H9 (cell line): ENCODE data around the gene CNIH1. TPM values are rescaled to one million over a fixed set of nuclear protein-coding genes. Genes with fewer than 3 reads are reported as not detected.

ENCODE experiments used
- DNase-seq: peaks from one replicate; pipeline ENCODE4 v3.0.0-alpha.2; 2017
- H2AFZ ChIP-seq: one replicate; pipeline ENCODE4 v1.6.1; 2013; ENCODE audit warnings: mild to moderate bottlenecking, low read length, control low read depth, moderate library complexity
- H2AK5ac ChIP-seq: 2 replicates; pipeline ENCODE4 v1.6.1; 2013; ENCODE audit warnings: low read length, control low read depth, mixed read lengths; ENCODE audit not compliant: insufficient read length
- H2BK120ac ChIP-seq: one replicate; pipeline ENCODE4 v1.6.1; 2013; ENCODE audit warnings: low read depth, mild to moderate bottlenecking, low read length, control low read depth, inconsistent platforms; ENCODE audit not compliant: poor library complexity, severe bottlenecking
- H2BK12ac ChIP-seq: 2 replicates; pipeline ENCODE4 v1.6.1; 2013; ENCODE audit warnings: low read length, control low read depth, mixed read lengths, low read depth; ENCODE audit not compliant: insufficient read length
- H2BK15ac ChIP-seq: 2 replicates; pipeline ENCODE4 v1.6.1; 2013; ENCODE audit warnings: low read depth, low read length, control low read depth
- H2BK20ac ChIP-seq: one replicate; pipeline ENCODE4 v1.6.1; 2013; ENCODE audit warnings: low read depth, mild to moderate bottlenecking, low read length, control low read depth, inconsistent platforms; ENCODE audit not compliant: poor library complexity, severe bottlenecking
- H2BK5ac ChIP-seq: 2 replicates; pipeline ENCODE4 v1.6.1; 2013; ENCODE audit warnings: low read length, control low read depth, mixed read lengths; ENCODE audit not compliant: insufficient read length
- H3K14ac ChIP-seq: 2 replicates; pipeline ENCODE4 v1.6.1; 2013; ENCODE audit warnings: low read length, control low read depth; ENCODE audit not compliant: insufficient read depth
- H3K18ac ChIP-seq: 2 replicates; pipeline ENCODE4 v1.6.1; 2013; ENCODE audit warnings: low read depth, mild to moderate bottlenecking, mixed read lengths, low read length, control low read depth; ENCODE audit not compliant: insufficient read length
- H3K23ac ChIP-seq: 2 replicates; pipeline ENCODE4 v1.6.1; 2013; ENCODE audit warnings: low read length, control low read depth, mixed read lengths, low read depth; ENCODE audit not compliant: insufficient read length
- H3K23me2 ChIP-seq: 2 replicates; pipeline ENCODE4 v1.6.1; 2013; ENCODE audit warnings: low read depth, mild to moderate bottlenecking, mixed read lengths, low read length, control low read depth; ENCODE audit not compliant: insufficient read length, poor library complexity, severe bottlenecking
- H3K27ac ChIP-seq: 2 replicates; pipeline ENCODE4 v1.5.1; 2013; ENCODE audit warnings: low read length, control low read depth, mixed read lengths, low read depth; ENCODE audit not compliant: insufficient read length
- H3K27me3 ChIP-seq: 2 replicates; pipeline ENCODE4 v1.6.1; 2013; ENCODE audit warnings: low read length, control low read depth, inconsistent platforms; ENCODE audit not compliant: insufficient read depth
- H3K4ac ChIP-seq: 2 replicates; pipeline ENCODE4 v1.6.1; 2013; ENCODE audit warnings: low read depth, mild to moderate bottlenecking, control low read depth, inconsistent platforms, low read length, moderate library complexity
- H3K4me1 ChIP-seq: 2 replicates; pipeline ENCODE4 v1.6.1; 2013; ENCODE audit warnings: low read length, control low read depth, inconsistent platforms; ENCODE audit not compliant: insufficient read depth
- H3K4me2 ChIP-seq: 2 replicates; pipeline ENCODE4 v1.6.1; 2013; ENCODE audit warnings: low read length, control low read depth, mixed read lengths; ENCODE audit not compliant: insufficient read length, insufficient read depth
- H3K56ac ChIP-seq: 2 replicates; pipeline ENCODE4 v1.6.1; 2013; ENCODE audit warnings: low read depth, mild to moderate bottlenecking, mixed read lengths, low read length, control low read depth; ENCODE audit not compliant: insufficient read length
- H3K79me1 ChIP-seq: 2 replicates; pipeline ENCODE4 v1.6.1; 2013; ENCODE audit warnings: low read depth, mild to moderate bottlenecking, moderate library complexity, low read length, control low read depth, inconsistent platforms; ENCODE audit not compliant: insufficient read depth, poor library complexity, severe bottlenecking
- H3K79me2 ChIP-seq: 2 replicates; pipeline ENCODE4 v1.6.1; 2013; ENCODE audit warnings: low read length, control low read depth, inconsistent platforms; ENCODE audit not compliant: insufficient read depth
- H3K9ac ChIP-seq: 2 replicates; pipeline ENCODE4 v1.6.1; 2013; ENCODE audit warnings: low read length, control low read depth, mixed read lengths; ENCODE audit not compliant: insufficient read length; ENCODE audit errors: extremely low read depth
- H3K9me3 ChIP-seq: one replicate; pipeline ENCODE4 v1.6.1; 2013; ENCODE audit warnings: low read depth, low read length, inconsistent platforms; ENCODE audit not compliant: control insufficient read depth
- H3T11ph ChIP-seq: one replicate; pipeline ENCODE4 v1.6.1; 2013; ENCODE audit warnings: mild to moderate bottlenecking, low read length, control low read depth, inconsistent platforms
- H4K20me1 ChIP-seq: one replicate; pipeline ENCODE4 v1.6.1; 2013; ENCODE audit not compliant: control insufficient read depth, insufficient read length, insufficient read depth
- H4K5ac ChIP-seq: 2 replicates; pipeline ENCODE4 v1.6.1; 2013; ENCODE audit warnings: low read depth, mild to moderate bottlenecking, mixed read lengths, low read length, control low read depth; ENCODE audit not compliant: insufficient read length
- H4K8ac ChIP-seq: replicated peaks from 2 replicates; pipeline ENCODE4 v1.6.1; 2013; ENCODE audit warnings: low read length, control low read depth, mixed read lengths, low read depth; ENCODE audit not compliant: insufficient read length
- H4K91ac ChIP-seq: 2 replicates; pipeline ENCODE4 v1.6.1; 2013; ENCODE audit warnings: low read depth, mild to moderate bottlenecking, moderate library complexity, mixed read lengths, low read length, control low read depth; ENCODE audit not compliant: insufficient read length
- H3K27ac Mint-ChIP-seq, 3 experiments: 2 replicates in 2 of 3; 3 replicates in 1 of 3; pipeline ENCODE4 v1.8.0; 2020 to 2021; ENCODE audit warnings: mixed read lengths in 3 of 3, mild to moderate bottlenecking in 1 of 3, moderate library complexity in 1 of 3
- H3K27me3 Mint-ChIP-seq: 2 replicates; pipeline ENCODE4 v1.8.0; 2021; ENCODE audit warnings: low read depth, mild to moderate bottlenecking, moderate library complexity, mixed read lengths
- H3K36me3 Mint-ChIP-seq, 3 experiments: 2 replicates in 2 of 3; 3 replicates in 1 of 3; pipeline ENCODE4 v1.8.0; 2020 to 2021; ENCODE audit warnings: low read depth in 3 of 3, mixed read lengths in 3 of 3; ENCODE audit not compliant: insufficient read depth in 1 of 3
- H3K4me1 Mint-ChIP-seq, 2 experiments: 2 replicates each; pipeline ENCODE4 v1.8.0; 2020; ENCODE audit warnings: mixed read lengths in 2 of 2
- H3K4me3 Mint-ChIP-seq, 2 experiments: 2 replicates in 1 of 2; 3 replicates in 1 of 2; pipeline ENCODE4 v1.8.0; 2020 to 2021; ENCODE audit warnings: mild to moderate bottlenecking in 2 of 2, mixed read lengths in 2 of 2, moderate library complexity in 1 of 2
- H3K9me3 Mint-ChIP-seq, 2 experiments: 2 replicates in 1 of 2; 3 replicates in 1 of 2; pipeline ENCODE4 v1.8.0; 2020; ENCODE audit warnings: mild to moderate bottlenecking in 2 of 2, mixed read lengths in 2 of 2, moderate library complexity in 1 of 2
- CTCF ChIP-seq: fragments of 200-600 bp; sonication (generic); conservative IDR thresholded peaks from 3 replicates; pipeline ENCODE4 v1.8.0; 2021; ENCODE audit warnings: antibody characterized with exemption, mild to moderate bottlenecking
- total RNA-seq: library from RNA; stranded (reverse); gene quantifications from 2 replicates; pipeline ENCODE4 v1.2.1, GENCODE V29; 2021

The CNIH1 gene
- total RNA-seq, 1 experiment from 2014 or later = 99.3 TPM

GRCh38 chr14:54423991-54424390 is 17.2 kb downstream of the CNIH1 start:
- H3K9me3 Mint-ChIP-seq = no peaks in the 10 kb centered on the region

More at GRCh38 chr14:54423991-54424390, 17.2 kb downstream of the CNIH1 start:
- no peaks in the 10 kb centered on the region for H3K4me1 ChIP-seq
- H2BK15ac ChIP-seq = no peak overlapping the region
- no peak overlapping the region for H3K4me2 ChIP-seq
- no peak overlapping the region for H2BK20ac ChIP-seq
- DNase-seq = no peak
- no peak overlapping the region for H4K91ac ChIP-seq
- no peaks in the 10 kb centered on the region for H3K9me3 ChIP-seq
- H4K20me1 ChIP-seq = no peaks in the 10 kb centered on the region
- H3K27ac ChIP-seq = no peak overlapping the region
- H3K9ac ChIP-seq = no peak overlapping the region
- Mint-ChIP-seq H3K27me3 (no peaks in the 10 kb centered on the region), H3K36me3 (peaks cover 10 to 30% (median 26%) of the 10 kb centered on the region in 3 experiments; a peak in 6 of 7 replicates), H3K27ac (peak overlapping the region in 1 of 3 experiments; percentile 50; a peak in 1 of 7 replicates), H3K4me1 (peaks cover 5 to 6% of the 10 kb centered on the region in 2 experiments), H3K4me3 (no peak overlapping the region)
- H3K79me2 ChIP-seq = no peaks in the 10 kb centered on the region
- no peak overlapping the region for H3K18ac ChIP-seq
- no peak overlapping the region for H2BK5ac ChIP-seq
- no peak overlapping the region for H4K8ac ChIP-seq
- H2AK5ac ChIP-seq = no peak overlapping the region
- H3K23me2 ChIP-seq = no peaks in the 10 kb centered on the region
- H3K23ac ChIP-seq = no peak overlapping the region
- no peak overlapping the region for H2BK12ac ChIP-seq
- H3K4ac ChIP-seq = no peak overlapping the region
- no peak overlapping the region for H4K5ac ChIP-seq
- no peak overlapping the region for H3K14ac ChIP-seq
- no peak overlapping the region for H2BK120ac ChIP-seq
- H3K79me1 ChIP-seq = no peaks in the 10 kb centered on the region
- no peak for TF ChIP-seq CTCF
- no peaks in the 10 kb centered on the region for H3K27me3 ChIP-seq
- H2AFZ ChIP-seq = no peak overlapping the region
- H3T11ph ChIP-seq = no peak overlapping the region
- H3K56ac ChIP-seq = no peak overlapping the region
